GM19397 (cell line): ENCODE data around the gene BCORL1.

Source experiments
- ATAC-seq: cut with Tn5 transposase; IDR thresholded peaks from one replicate; pipeline ENCODE4 v1.9.1; 2021; ENCODE audit warnings: mild to moderate bottlenecking, moderate library complexity; ENCODE audit not compliant: unreplicated experiment

The BCORL1 gene

DNA sequence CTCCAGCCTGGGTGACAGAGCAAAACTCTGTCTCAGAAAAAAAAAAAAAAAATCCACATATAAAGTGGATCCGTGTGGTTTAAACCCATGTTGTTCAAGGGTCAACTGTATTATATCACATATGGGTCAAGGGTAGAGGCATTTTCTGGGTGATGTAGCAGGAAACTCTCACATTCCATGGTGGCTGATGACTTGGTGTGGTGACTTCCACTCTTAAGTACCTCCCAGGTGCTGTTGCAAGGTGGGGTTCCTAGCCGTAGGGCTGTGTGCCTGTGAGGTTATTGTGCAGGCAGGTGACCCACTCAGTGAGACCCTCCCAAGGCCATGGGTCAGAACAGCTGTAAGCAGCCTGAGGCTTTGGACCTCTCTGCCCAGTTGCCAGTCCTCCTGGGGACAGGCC lies 110.8 kb downstream of the BCORL1 start:
- ATAC-seq, result no peak

DNA sequence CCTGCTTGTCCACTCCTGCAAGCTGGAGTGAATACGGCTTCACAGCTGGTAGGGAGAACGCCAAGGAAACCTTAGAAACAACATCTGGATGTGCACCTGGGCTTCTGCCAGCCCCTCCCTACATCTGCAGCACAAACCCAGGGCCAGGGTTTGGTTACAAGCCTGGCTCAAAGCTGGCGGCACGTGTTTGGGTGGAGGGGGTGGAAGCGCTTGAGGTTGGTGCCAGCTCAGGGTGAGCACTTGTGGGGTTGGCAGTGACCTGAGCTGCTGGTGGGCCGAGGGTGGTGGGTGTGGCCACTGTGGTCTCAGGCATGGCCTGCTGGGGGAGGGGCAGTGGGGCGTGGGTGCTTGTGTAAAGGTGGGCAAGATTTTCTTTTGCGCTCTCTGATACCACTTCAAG lies 112.3 kb downstream of the BCORL1 start:
- no peak for ATAC-seq

DNA sequence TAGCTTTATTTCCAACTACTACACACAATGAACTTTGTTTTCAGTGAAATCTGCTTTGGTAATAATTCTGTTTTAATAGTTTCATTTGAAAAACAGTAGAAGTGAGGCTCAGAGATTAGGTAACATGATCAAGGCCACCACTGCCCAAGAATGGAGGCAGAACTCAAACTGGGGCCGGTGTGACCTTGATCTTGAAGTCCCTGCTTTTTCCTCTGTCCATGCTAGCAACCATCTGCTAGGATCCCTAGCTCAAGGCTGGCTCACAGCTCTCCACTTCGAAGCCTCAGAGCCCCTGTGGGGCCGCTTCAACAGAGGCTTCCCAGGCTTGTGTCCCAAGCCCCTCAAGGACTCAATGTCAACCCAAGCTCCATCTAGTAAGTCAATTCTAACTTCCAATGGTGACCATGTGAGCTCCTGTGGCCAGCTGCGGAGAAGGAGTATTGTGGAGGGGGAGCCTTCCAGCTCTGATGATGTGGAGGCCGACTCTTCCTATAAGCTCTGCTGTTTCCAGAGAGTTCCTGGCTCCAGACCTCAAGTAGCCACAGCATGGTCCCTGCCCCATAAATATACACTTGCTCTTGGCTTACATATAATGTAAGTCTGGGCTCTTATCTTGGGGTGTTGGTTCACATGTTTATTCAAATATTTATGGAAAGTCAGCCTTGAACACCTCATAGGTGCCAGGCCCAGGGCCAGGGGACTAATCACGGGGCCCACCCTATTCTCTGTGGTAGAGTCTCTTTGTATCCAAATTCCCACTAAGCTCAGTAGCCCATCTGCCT lies 113.0 kb downstream of the BCORL1 start:
- ATAC-seq, result no peak

DNA sequence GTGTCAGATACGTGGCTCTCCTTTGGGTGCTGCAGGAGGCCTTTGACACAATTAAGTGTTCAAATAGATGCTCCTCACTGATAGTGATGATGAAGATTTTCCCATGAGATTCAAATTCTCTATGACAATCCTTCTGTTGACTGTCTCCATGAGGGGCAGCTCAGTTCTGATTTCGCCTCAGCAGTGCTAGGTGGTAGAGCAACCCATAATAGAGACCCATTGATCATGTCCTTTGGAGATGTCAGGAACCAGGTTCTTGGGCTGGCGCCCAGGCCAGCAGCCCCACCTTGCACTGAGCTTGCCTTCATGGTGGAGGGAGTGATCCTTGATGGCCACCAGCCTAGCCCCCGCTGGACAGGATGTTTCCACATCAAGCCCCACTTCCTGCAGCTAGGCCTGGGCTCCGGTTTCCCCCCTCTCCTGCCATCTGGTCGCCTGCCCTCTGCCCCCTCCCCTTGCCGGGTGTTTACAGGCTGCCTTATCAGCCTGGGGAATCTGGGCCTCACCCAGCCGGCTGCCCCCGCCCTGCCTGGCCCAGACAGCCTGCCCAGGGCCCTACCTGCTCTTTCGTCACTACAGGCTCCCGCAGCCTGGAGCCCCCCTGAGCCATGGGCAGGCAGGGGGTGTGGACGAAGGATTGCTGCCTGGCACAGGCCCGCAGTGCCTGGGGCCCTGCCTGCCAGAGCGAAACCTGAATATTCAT lies 115.2 kb downstream of the BCORL1 start:
- no peak for ATAC-seq

DNA sequence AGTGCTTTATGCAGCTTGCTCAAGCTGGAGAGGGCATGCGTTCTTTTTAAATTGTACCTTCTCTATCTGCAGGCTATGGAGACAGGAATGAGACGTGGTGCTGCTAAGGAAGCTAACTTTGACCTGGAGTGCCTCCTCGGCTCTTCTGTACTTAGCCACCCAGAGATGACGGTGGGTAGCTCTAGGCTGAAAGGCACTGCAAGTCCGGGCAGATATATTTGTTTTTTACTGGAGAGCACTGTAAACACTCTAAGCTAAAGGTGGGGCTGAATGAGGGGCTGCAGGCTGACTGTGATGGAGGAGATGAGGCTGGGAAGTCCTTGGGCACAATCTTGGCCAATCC lies 115.7 kb downstream of the BCORL1 start:
- no peak for ATAC-seq

DNA sequence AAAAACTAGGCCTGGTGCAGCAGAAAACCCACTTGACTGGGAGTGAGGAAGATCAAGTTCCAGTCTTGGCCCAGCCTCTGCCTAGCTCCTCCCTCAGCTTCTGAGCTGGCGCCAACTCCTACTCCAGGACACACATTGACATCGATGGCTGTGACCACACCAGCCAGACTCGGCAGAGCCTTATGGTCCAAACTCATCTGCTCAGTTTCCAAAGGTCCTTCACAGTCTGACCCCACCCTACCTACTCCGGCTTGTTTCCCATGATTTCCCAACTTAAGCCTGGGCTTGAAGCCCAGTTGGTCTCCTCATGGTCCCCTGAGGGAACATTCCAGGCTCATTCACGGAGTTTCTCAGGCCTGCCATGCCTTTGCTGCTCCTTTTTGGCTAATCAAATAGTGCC lies 117.7 kb downstream of the BCORL1 start:
- no peak for ATAC-seq

DNA sequence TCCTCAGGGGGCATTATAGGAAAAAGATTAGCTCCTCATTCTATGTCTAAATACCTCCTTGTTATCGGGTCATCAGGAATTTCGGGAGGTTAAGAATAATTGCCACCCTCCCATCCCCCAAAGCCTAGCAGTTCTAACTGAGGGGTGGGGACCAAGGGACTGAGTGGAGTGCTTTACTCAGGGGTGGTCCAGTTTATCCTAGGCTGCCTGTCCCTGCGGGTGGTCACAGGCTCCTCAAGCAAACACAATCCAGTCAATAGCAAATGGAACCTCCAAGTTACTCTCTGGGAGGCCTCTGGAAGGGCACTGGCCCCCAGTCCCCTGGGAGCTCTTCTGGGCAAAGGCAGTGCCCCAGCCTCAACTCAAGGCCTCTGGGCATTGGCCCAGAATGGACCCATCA lies 121.2 kb downstream of the BCORL1 start:
- no peak for ATAC-seq

DNA sequence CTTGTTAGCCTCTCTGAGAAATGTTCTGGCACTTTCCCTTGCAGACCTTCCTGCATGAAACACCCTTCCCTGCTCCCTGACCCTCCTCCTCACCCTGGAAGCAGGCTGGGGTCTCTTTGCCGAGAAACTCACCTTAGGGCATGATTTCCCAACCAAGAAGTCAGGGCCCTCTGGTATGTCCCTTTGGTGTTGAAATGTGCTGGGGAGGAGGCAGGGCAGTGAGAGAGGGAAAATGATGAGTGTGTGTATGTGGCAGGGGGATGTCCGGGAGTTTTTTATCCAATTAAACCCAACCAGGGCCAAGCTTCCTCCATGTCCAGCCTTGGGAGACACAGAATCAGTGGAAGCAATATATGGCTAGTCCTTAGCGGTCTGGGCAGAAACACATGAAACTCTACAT lies 122.8 kb downstream of the BCORL1 start:
- ATAC-seq, result no peak

DNA sequence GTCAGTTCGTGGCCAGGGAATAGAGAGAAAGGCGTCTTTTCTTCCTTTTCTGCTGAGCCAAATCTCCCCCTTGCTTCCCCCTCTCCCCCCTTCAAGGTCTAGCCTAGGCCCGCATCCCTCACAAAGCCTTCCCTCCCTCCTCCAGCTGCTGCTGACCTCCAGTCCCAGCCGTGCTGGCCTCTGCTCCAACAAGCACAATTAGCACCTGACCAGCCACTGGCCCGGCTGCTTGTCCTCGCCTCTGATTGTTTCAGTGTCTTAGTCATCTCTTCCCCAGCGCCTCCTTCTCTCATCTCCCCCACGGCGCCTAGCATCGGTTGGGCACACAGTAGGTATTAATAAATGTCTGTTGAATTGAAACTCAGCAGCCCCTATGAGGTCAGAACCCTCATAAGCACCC lies 123.6 kb downstream of the BCORL1 start:
- no peak for ATAC-seq
